IPS-20b (cell line): ENCODE data around the gene ZNF410.

Experiments
- H3K27ac ChIP-seq: one replicate; pipeline ENCODE4 v1.5.1; 2013; ENCODE audit warnings: low read length
- H3K27me3 ChIP-seq: 2 replicates; pipeline ENCODE4 v1.6.1; 2013; ENCODE audit warnings: mild to moderate bottlenecking, low read length, inconsistent platforms; ENCODE audit not compliant: insufficient read depth
- H3K36me3 ChIP-seq: 2 replicates; pipeline ENCODE4 v1.6.1; 2013; ENCODE audit warnings: low read depth, mild to moderate bottlenecking, inconsistent platforms, low read length, moderate library complexity; ENCODE audit not compliant: insufficient read depth
- H3K4me1 ChIP-seq: 2 replicates; pipeline ENCODE4 v1.6.1; 2013; ENCODE audit warnings: mild to moderate bottlenecking, control low read depth, inconsistent platforms, low read length, moderate library complexity; ENCODE audit not compliant: insufficient read depth
- H3K4me3 ChIP-seq: 2 replicates; pipeline ENCODE4 v1.5.1; 2013; ENCODE audit warnings: mild to moderate bottlenecking, low read length, inconsistent platforms
- H3K9ac ChIP-seq: 2 replicates; pipeline ENCODE4 v1.6.1; 2013; ENCODE audit warnings: low read depth, mild to moderate bottlenecking, inconsistent platforms, low read length, moderate library complexity
- H3K9me3 ChIP-seq: 2 replicates; pipeline ENCODE4 v1.6.1; 2013; ENCODE audit warnings: mild to moderate bottlenecking, low read depth, low read length, inconsistent platforms; ENCODE audit not compliant: insufficient read depth

Gene ZNF410

DNA sequence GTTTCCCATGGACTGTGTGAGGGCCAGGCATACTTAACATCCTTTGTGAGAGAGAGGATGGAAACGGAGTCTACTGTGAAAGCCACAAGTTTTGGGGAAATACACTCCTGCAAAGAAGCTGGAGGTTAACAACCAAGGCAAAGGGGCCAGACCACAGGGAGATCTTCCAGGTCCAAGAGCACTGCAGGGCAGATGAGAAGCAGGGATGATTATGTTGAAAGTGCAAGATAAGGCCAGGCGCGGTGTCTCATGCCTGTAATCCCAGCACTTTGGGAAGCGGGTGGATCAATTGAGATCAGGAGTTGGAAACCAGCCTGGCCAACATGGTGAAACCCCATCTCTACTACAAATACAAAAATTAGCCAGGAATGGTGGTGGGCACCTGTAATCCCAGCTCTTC, 78.6 kb downstream of the ZNF410 start:
- Histone ChIP-seq H3K4me3 (no peak overlapping the region), H3K4me1 (no peaks in the 10 kb centered on the region), H3K27ac (no peak overlapping the region), H3K36me3 (peaks cover 39% of the 10 kb centered on the region), H3K27me3 (no peaks in the 10 kb centered on the region), H3K9ac (no peak overlapping the region), H3K9me3 (no peaks in the 10 kb centered on the region)

DNA sequence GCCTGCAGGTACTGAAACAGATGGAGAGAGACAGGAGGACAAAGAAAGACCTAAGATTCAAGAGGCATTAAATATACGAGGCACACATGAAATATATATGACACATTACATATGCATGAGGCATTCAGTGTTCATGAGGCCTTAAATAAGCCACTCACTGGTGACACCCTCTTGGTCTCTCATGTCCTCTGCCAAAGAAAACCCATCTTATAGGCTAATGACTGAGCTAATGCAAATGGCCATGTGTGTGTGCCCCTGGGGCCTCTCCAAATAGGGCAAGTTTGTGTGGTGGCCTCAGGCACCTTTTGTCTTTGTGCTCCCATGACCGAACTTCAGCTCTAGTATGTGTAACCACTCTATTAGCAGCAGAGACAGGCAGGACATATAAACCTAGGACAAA, 82.2 kb downstream of the ZNF410 start:
- H3K4me1 ChIP-seq: no peaks in the 10 kb centered on the region
- H3K27me3 ChIP-seq: no peaks in the 10 kb centered on the region
- H3K9ac ChIP-seq: no peak overlapping the region
- H3K27ac ChIP-seq: no peak overlapping the region
- no peaks in the 10 kb centered on the region for H3K9me3 ChIP-seq
- peaks cover 12% of the 10 kb centered on the region for H3K36me3 ChIP-seq
- no peak overlapping the region for H3K4me3 ChIP-seq

- H3K9ac ChIP-seq: no peak overlapping the region
- H3K4me1 ChIP-seq: no peaks in the 10 kb centered on the region
- no peaks in the 10 kb centered on the region for H3K27me3 ChIP-seq
- no peak overlapping the region for H3K27ac ChIP-seq
- peaks cover 12% of the 10 kb centered on the region; the same call in 1 of the 2 replicates for H3K36me3 ChIP-seq
- H3K9me3 ChIP-seq: no peaks in the 10 kb centered on the region
- H3K4me3 ChIP-seq: no peak overlapping the region
Observed at GRCh38 chr14:73973497-73973896, 86.8 kb downstream of the ZNF410 start.

DNA sequence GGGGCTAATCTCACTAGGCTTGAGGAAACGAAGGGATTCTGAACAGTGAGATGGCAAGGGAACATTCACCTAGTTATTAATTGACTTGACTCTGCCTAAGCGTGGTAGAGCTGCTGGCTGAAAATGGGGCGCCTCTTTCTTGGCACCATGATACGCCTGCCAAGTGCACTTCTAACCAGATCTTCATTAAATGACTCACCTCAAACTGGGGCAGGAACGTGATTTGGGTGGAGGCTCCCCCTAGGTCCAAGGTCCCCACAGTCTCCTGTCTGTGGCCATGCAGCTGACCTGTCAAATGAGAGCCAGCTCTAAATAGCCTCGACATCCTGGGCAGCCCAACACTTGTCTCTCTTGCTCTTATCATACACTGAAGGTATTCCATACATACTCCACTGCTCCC, 89.5 kb downstream of the ZNF410 start:
- no peaks in the 10 kb centered on the region for H3K9me3 ChIP-seq
- H3K27me3 ChIP-seq: no peaks in the 10 kb centered on the region
- H3K9ac ChIP-seq: no peak overlapping the region
- peaks cover 7% of the 10 kb centered on the region; the same call in 1 of the 2 replicates for H3K36me3 ChIP-seq
- H3K4me3 ChIP-seq: no peak overlapping the region
- no peak overlapping the region for H3K27ac ChIP-seq
- H3K4me1 ChIP-seq: no peaks in the 10 kb centered on the region

DNA sequence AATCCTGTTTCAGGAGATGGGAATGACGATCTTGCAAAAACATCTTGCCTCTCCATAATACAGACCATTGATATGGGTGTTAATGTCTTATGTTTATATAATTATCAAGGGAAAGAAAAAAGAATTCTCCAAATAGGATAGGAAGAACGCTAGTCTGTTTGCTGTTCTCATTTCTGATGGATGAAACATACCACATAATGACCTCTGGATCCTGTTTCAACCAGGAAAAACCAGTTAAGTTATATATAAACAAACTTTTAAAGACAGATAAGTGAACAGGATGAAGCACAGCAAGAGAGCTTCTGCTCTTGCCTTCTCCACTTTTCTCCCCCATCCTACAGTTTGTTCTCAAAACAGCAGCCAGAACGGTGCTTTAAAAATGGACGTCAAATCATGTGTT, 91.2 kb downstream of the ZNF410 start:
- peaks cover 7% of the 10 kb centered on the region; the same call in 1 of the 2 replicates for H3K36me3 ChIP-seq
- H3K9me3 ChIP-seq: no peaks in the 10 kb centered on the region
- no peak overlapping the region for H3K27ac ChIP-seq
- H3K27me3 ChIP-seq: no peaks in the 10 kb centered on the region
- H3K4me1 ChIP-seq: no peaks in the 10 kb centered on the region
- H3K4me3 ChIP-seq: no peak overlapping the region
- no peak overlapping the region for H3K9ac ChIP-seq
